CD14-positive monocyte (primary cell): ENCODE data around the gene RAF1. TPM values are rescaled to one million over a fixed set of nuclear protein-coding genes. Genes with fewer than 3 reads are reported as not detected.

Experiments
- DNase-seq, 3 donors: peaks; one replicate each; pipeline ENCODE4 v3.0.0-alpha.2; 2011 to 2022
- H2AFZ ChIP-seq: 2 replicates; pipeline ENCODE4 v1.6.0; 2012; ENCODE audit warnings: mild to moderate bottlenecking, low read depth, low read length, inconsistent platforms; ENCODE audit not compliant: insufficient read depth, poor library complexity, severe bottlenecking
- H3K27ac ChIP-seq, 2 donors: 1 replicate in 1 of 2; 2 replicates in 1 of 2; pipeline ENCODE4 v1.5.1; 2012 to 2013; ENCODE audit warnings: low read length in 2 of 2, control low read depth in 1 of 2, inconsistent platforms in 1 of 2, low read depth in 1 of 2, mild to moderate bottlenecking in 1 of 2
- H3K27me3 ChIP-seq, 2 donors: one replicate each; pipeline versions ENCODE4 v1.6.0 to v1.6.1; 2011 to 2013; ENCODE audit warnings: low read length in 2 of 2; ENCODE audit not compliant: control insufficient read depth in 2 of 2, insufficient read depth in 2 of 2
- H3K36me3 ChIP-seq, 2 donors: replicated peaks in 1 of 2; 1 replicate in 1 of 2; 2 replicates in 1 of 2; pipeline versions ENCODE4 v1.5.1 to v1.6.1; 2012 to 2013; ENCODE audit warnings: low read length in 2 of 2, control low read depth in 1 of 2, inconsistent platforms in 1 of 2, mild to moderate bottlenecking in 1 of 2; ENCODE audit not compliant: insufficient read depth in 2 of 2, control insufficient read depth in 1 of 2
- H3K4me1 ChIP-seq, 2 donors: 1 replicate in 1 of 2; 2 replicates in 1 of 2; pipeline versions ENCODE4 v1.5.1 to v1.6.1; 2012 to 2013; ENCODE audit warnings: low read length in 2 of 2, control low read depth in 1 of 2, inconsistent platforms in 1 of 2, mild to moderate bottlenecking in 1 of 2, moderate library complexity in 1 of 2; ENCODE audit not compliant: insufficient read depth in 2 of 2, control insufficient read depth in 1 of 2
- H3K4me2 ChIP-seq: replicated peaks from 2 replicates; pipeline ENCODE3; 2012; ENCODE audit warnings: low read length, moderate library complexity, mild to moderate bottlenecking; ENCODE audit not compliant: poor library complexity, severe bottlenecking; ENCODE audit errors: extremely low read depth
- H3K4me3 ChIP-seq, 3 experiments: fragments of 200-600 bp in 1 of 3; sonication (generic) in 1 of 3; replicated peaks in 1 of 3; 1 replicate in 2 of 3; 2 replicates in 1 of 3; pipeline ENCODE4 v1.5.1; 2011 to 2013; ENCODE audit warnings: low read length in 3 of 3, mild to moderate bottlenecking in 3 of 3, control low read depth in 2 of 3, low read depth in 2 of 3, inconsistent platforms in 1 of 3, moderate library complexity in 1 of 3
- H3K79me2 ChIP-seq: 2 replicates; pipeline ENCODE4 v1.6.0; 2012; ENCODE audit warnings: mild to moderate bottlenecking, control low read depth, inconsistent platforms, low read length, moderate library complexity; ENCODE audit not compliant: insufficient read depth
- H3K9ac ChIP-seq: 2 replicates; pipeline ENCODE4 v1.6.0; 2017; ENCODE audit warnings: low read length, mild to moderate bottlenecking; ENCODE audit not compliant: insufficient read depth, poor library complexity, severe bottlenecking
- H3K9me3 ChIP-seq, 2 donors: replicated peaks in 1 of 2; 1 replicate in 1 of 2; 2 replicates in 1 of 2; pipeline versions ENCODE4 v1.5.1 to v1.6.1; 2012 to 2013; ENCODE audit warnings: low read length in 2 of 2, control low read depth in 1 of 2; ENCODE audit not compliant: control insufficient read depth in 1 of 2, insufficient read depth in 1 of 2
- H4K20me1 ChIP-seq: 2 replicates; pipeline ENCODE4 v1.6.0; 2012; ENCODE audit warnings: mild to moderate bottlenecking, low read length, control low read depth, moderate library complexity; ENCODE audit not compliant: insufficient read depth
- H3K27ac Mint-ChIP-seq, 7 donors: one replicate each; pipeline ENCODE4 v1.8.0; 2020; ENCODE audit warnings: mild to moderate bottlenecking in 7 of 7, mixed read lengths in 7 of 7, moderate library complexity in 6 of 7, inconsistent platforms in 2 of 7
- H3K27me3 Mint-ChIP-seq, 3 donors: one replicate each; pipeline ENCODE4 v1.8.0; 2021 to 2022; ENCODE audit warnings: low read depth in 3 of 3, mild to moderate bottlenecking in 3 of 3, mixed read lengths in 3 of 3, moderate library complexity in 3 of 3, inconsistent platforms in 1 of 3
- H3K36me3 Mint-ChIP-seq, 2 donors: one replicate each; pipeline ENCODE4 v1.8.0; 2020; ENCODE audit warnings: mixed read lengths in 2 of 2, inconsistent platforms in 1 of 2, mild to moderate bottlenecking in 1 of 2
- H3K4me1 Mint-ChIP-seq: one replicate; pipeline ENCODE4 v1.8.0; 2020; ENCODE audit warnings: mild to moderate bottlenecking, mixed read lengths
- H3K4me3 Mint-ChIP-seq, 2 donors: one replicate each; pipeline ENCODE4 v1.8.0; 2020; ENCODE audit warnings: mild to moderate bottlenecking in 2 of 2, mixed read lengths in 2 of 2, moderate library complexity in 1 of 2
- H3K9me3 Mint-ChIP-seq, 7 donors: one replicate each; pipeline ENCODE4 v1.8.0; 2020 to 2022; ENCODE audit warnings: mixed read lengths in 7 of 7, mild to moderate bottlenecking in 6 of 7, moderate library complexity in 6 of 7, inconsistent platforms in 2 of 7
- WGBS: methylation state at CpG from one replicate; pipeline ENCODE4 v1.1.5; 2013; ENCODE audit warnings: missing lambda C conversion rate; ENCODE audit not compliant: insufficient coverage; 5-methylcytosine and 5-hydroxymethylcytosine counted together
- intact Hi-C, 2 donors: fragments of 100-400 bp; cut with micrococcal nuclease; formaldehyde crosslinking; loops; one replicate each; pipeline versions ENCODE4 v1.15.0 to v1.15.1; 2023
- polyA plus RNA-seq, 3 donors: library from polyadenylated mRNA; depleted of rRNA in 1 of 3; unstranded in 2 of 3; stranded (reverse) in 1 of 3; fragments of 300-500 nt in 2 of 3; fragments of >200 nt in 1 of 3; fragmentation: Illumina TruSeq in 2 of 3; gene quantifications; 1 replicate in 2 of 3; 2 replicates in 1 of 3; pipeline ENCODE4 v1.2.3, GENCODE V29; 2012 to 2021
- TF ChIP-seq, protein P1 (sequence below): fragments of 200-600 bp; IDR thresholded peaks from one replicate; pipeline ENCODE4 v1.8.0; 2022; ENCODE audit warnings: antibody characterized with exemption, mild to moderate bottlenecking

The RAF1 gene
- polyA plus RNA-seq, 3 donors = 73.0 to 181 (median 79.5) TPM

DNA sequence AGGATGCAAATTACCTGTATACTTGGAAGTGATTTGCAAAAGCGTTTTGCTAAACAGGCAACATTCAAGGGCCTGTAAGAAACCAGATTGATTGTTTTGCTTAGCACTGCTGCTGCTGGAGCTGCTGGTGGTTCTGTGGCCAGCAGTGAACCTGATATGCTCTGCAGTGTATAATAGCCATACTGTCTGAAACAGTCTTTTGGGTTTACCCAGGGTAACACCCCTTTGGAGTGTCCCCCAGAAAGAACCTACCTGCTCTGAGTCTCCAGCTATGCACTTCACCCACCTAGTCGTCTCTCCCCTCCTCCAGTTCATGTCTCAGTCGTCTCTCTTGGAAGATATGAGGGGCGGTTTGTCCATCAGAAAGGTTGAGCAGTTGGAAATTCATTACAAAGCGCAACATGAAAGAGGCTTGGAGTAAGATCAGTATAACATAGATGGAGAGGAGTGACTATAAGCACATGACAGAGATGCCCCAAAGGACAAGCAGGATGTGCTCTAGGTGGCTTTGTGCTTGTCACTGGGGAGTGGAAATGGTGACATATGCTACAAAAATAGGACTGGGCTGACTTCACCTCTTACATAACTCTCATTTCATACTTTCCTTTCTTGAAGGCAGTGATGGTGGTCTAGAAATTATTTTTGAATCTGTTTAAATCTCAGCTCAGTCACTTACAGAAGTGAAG lies 103.3 kb downstream of the RAF1 start:
- 100% methylated on average over 1 of the region's 5 CpGs for WGBS
- H3K4me1 ChIP-seq = peaks cover 28 to 35% of the 10 kb centered on the region in 2 donors
- no peak for DNase-seq

DNA sequence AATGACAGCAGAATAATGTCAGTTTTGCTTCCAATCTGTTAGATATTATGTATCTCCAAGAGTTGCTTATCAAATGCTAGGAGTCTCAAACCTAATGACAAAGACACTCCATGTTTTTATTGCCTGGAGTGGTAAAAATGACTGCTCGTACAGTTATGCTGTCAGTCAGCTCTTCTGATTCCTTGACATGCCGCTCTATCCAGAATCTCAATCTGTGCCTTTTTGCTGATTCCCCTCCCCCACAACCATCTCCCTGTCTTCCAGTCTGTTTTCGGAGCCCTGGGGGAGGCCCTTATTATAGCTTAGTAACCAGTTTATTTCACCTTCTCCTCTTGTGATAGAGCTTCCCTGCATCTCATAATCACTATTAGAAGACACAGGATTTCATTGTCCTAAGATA lies 104.4 kb downstream of the RAF1 start:
- intact Hi-C loops = loop anchor here in 1 of 2 donors (5.0 kb wide), 2 partner anchors 103 to 283 kb away; partner anchors contain the start of genes RAF1 and RPL32
- H3K36me3 Mint-ChIP-seq = peaks cover 0 to 4% of the 10 kb centered on the region in 2 donors
- no peaks in the 10 kb centered on the region for H3K9me3 Mint-ChIP-seq
- Histone ChIP-seq H3K9me3 (no peaks in the 10 kb centered on the region), H4K20me1 (peaks cover 47% of the 10 kb centered on the region), H3K27ac (peak overlapping the region in 1 of 2 donors; percentile 24), H3K4me3 (no peak overlapping the region), H2AFZ (no peak overlapping the region), H3K4me2 (no peak overlapping the region), H3K36me3 (no peaks in the 10 kb centered on the region), H3K4me1 (peaks cover 28 to 37% of the 10 kb centered on the region in 2 donors), H3K79me2 (peaks cover 74% of the 10 kb centered on the region), H3K9ac (no peak overlapping the region), H3K27me3 (no peaks in the 10 kb centered on the region)
- WGBS = 90% methylated on average over 2 of the region's 3 CpGs
- H3K27me3 Mint-ChIP-seq = peaks cover 4 to 16% (median 13%) of the 10 kb centered on the region in 3 donors
- H3K27ac Mint-ChIP-seq = peak overlapping the region in 1 of 7 donors; percentile 46
- TF ChIP-seq, protein P1, sequence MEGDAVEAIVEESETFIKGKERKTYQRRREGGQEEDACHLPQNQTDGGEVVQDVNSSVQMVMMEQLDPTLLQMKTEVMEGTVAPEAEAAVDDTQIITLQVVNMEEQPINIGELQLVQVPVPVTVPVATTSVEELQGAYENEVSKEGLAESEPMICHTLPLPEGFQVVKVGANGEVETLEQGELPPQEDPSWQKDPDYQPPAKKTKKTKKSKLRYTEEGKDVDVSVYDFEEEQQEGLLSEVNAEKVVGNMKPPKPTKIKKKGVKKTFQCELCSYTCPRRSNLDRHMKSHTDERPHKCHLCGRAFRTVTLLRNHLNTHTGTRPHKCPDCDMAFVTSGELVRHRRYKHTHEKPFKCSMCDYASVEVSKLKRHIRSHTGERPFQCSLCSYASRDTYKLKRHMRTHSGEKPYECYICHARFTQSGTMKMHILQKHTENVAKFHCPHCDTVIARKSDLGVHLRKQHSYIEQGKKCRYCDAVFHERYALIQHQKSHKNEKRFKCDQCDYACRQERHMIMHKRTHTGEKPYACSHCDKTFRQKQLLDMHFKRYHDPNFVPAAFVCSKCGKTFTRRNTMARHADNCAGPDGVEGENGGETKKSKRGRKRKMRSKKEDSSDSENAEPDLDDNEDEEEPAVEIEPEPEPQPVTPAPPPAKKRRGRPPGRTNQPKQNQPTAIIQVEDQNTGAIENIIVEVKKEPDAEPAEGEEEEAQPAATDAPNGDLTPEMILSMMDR = no peak
- H3K4me3 Mint-ChIP-seq = no peak overlapping the region
- H3K4me1 Mint-ChIP-seq = peaks cover 52% of the 10 kb centered on the region
- DNase-seq = no peak

More for the DNA sequence above, 103.3 kb downstream of the RAF1 start:
- H3K4me3 ChIP-seq = no peak overlapping the region
- H3K9ac ChIP-seq = no peak overlapping the region
- H2AFZ ChIP-seq = no peak overlapping the region
- H3K27ac ChIP-seq = peak overlapping the region in 1 of 2 donors; percentile 22
- peaks cover 85% of the 10 kb centered on the region for H3K79me2 ChIP-seq
- no peak overlapping the region for H3K4me2 ChIP-seq
- H4K20me1 ChIP-seq = peaks cover 52% of the 10 kb centered on the region
- H3K27me3 Mint-ChIP-seq = peaks cover 0 to 6% (median 5%) of the 10 kb centered on the region in 3 donors
- TF ChIP-seq, protein P1 = no peak
- no peaks in the 10 kb centered on the region for H3K36me3 ChIP-seq
- intact Hi-C loops = no loop called here
- peaks cover 0 to under 1% of the 10 kb centered on the region in 2 donors for H3K9me3 ChIP-seq
- H3K27ac Mint-ChIP-seq = peak overlapping the region in 1 of 7 donors; percentile 57
- peaks cover 2 to 13% of the 10 kb centered on the region in 2 donors for H3K36me3 Mint-ChIP-seq
- H3K27me3 ChIP-seq = no peaks in the 10 kb centered on the region
- H3K4me1 Mint-ChIP-seq = peaks cover 51% of the 10 kb centered on the region
- no peak overlapping the region for H3K4me3 Mint-ChIP-seq
- H3K9me3 Mint-ChIP-seq = peaks cover 0 to 6% (median 0%) of the 10 kb centered on the region in 7 donors
